Lower leg skin (tissue), 3 donors: Measurements from ENCODE around the gene CELF2.

Source experiments
- CTCF ChIP-seq, 3 donors: fragments of 450-650 bp; IDR thresholded peaks; one replicate each; pipeline ENCODE4 v1.5.1; 2016; ENCODE audit warnings: antibody characterized with exemption in 3 of 3, mild to moderate bottlenecking in 3 of 3, moderate library complexity in 2 of 3
- POLR2A ChIP-seq, 2 donors: fragments of 450-650 bp; IDR thresholded peaks; one replicate each; pipeline ENCODE4 v1.6.1; 2016 to 2017; ENCODE audit warnings: antibody characterized with exemption in 2 of 2, mild to moderate bottlenecking in 1 of 2, moderate library complexity in 1 of 2

GRCh38 chr10:11176746-11177145, 159.1 kb downstream of the CELF2 start:
- TF ChIP-seq POLR2A (IDR thresholded peaks at IDR 0.05) (no peak), CTCF (IDR thresholded peaks at IDR 0.05) (no peak)
